ENCODE results near the gene ELF2.
"Not testable (repeated sequence)": the region's sequence is repeated elsewhere in the genome, so short reads cannot be mapped to it uniquely, and the experiment has no call there.

ELF2 gene

GRCh38 chr4:139144911-139145551 lies 32.0 kb downstream of the ELF2 start:
- in situ Hi-C loops (cut with MboI; ENCODE audit: low sequenced_read_pairs) = no loop called here

DNA sequence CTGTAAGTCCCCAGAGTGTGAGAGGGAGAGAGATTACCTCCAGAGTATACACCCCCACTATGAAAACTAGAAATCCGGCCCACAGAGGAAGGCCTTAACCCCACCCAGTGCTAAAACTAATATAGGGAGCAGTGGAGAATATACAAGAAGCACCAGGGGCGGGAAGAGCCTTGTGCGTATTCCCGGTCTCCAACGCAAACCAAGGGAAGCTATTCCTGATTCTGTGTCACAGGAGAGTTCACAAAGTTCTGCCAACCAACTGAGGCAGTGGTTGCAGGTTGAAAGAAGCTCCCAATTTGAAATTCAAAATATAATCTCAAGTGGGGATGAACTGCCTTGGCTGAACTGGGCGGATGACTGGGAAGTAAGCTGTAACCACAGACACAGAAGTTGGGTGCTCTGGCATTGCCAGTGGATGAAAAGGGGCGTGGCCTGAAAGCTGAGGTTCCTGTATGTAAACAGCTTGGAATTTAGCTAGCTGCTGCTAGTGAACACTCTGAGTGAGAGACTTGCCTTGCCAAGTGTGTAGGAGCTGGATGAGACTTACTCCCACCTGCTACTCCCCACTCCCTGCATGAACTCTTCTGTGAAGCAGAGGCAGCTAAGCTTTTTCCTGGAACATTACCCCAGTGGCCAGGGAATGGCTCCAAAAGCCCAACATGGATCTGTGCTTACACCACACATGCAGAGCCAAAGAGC lies 32.7 kb downstream of the ELF2 start:
- in situ Hi-C loops (cut with MboI; ENCODE audit: low sequenced_read_pairs) = no loop called here

DNA sequence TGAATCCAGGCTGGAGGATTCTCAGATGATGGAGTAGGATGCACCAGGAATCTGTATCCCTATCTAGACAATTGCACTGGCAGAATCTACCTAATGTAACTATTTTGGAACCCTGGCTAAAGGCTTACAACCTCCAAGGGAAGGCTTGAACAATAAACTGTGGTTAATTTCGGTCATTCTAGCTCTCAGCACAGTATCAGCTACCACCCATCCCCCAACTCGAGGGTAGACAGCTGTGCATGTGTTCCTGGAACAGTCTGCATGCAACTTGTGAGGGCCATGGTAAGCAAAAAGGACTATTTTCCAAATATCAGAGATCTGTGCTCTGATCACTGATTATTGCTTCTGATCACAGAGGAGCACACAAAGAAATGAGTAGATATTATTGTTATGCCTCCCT lies 34.0 kb downstream of the ELF2 start:
- in situ Hi-C loops (cut with MboI; ENCODE audit: low sequenced_read_pairs) = no loop called here

DNA sequence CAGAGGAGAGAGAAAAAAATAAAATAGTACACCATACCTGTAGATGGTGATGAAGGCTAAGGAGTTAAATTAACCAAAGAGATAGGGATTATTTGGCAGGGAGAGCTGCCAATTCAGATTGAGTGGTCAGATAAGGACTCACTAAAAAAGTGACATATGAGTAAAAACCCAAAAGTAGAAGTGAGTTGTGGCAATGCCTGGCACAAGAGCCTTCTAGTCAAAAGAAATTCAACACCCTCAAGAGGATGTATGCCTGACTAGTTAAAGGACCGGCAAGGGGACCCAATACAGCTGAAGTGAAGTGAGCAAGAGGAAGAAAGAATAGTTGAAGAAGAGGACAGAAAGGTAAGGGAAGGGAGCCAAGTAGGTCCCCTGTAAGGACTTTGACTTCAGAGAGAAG lies 34.9 kb downstream of the ELF2 start:
- in situ Hi-C loops (cut with MboI; ENCODE audit: low sequenced_read_pairs) = no loop called here

GRCh38 chr4:139137763-139138162 lies 39.3 kb downstream of the ELF2 start:
- in situ Hi-C loops (cut with MboI; ENCODE audit: low sequenced_read_pairs) = no loop called here

GRCh38 chr4:139134403-139134802 lies 42.6 kb downstream of the ELF2 start:
- in situ Hi-C loops (cut with MboI; ENCODE audit: low sequenced_read_pairs) = no loop called here

GRCh38 chr4:139131209-139131870 lies 45.7 kb downstream of the ELF2 start:
- in situ Hi-C loops (cut with MboI; ENCODE audit: low sequenced_read_pairs) = no loop called here

GRCh38 chr4:139129206-139129605 lies 47.8 kb downstream of the ELF2 start:
- in situ Hi-C loops (cut with MboI; ENCODE audit: low sequenced_read_pairs) = no loop called here

DNA sequence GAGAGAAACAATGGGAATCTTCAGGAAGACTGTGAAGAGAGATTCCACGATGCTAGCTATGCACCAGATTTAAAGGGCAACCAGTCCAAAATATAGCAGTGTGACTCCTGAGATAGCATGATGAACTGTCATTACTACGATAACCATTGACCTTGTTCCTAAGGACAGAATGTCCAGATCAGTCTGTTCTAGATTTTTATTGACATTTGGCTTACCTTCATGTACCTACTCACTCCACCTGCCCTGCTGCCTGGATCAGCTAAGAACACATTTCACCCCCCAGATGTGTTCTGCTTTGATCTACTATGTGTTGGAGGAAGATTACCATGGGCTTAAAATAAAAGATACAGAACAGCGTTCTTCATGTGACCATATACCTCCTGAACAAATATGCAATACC lies 50.1 kb downstream of the ELF2 start:
- in situ Hi-C loops (cut with MboI; ENCODE audit: low sequenced_read_pairs) = no loop called here

GRCh38 chr4:139123910-139124309 lies 53.1 kb downstream of the ELF2 start:
- in situ Hi-C loops (cut with MboI; ENCODE audit: low sequenced_read_pairs) = no loop called here

- in situ Hi-C loops (cut with MboI; ENCODE audit: low sequenced_read_pairs) = no loop called here
These were observed 58.7 kb downstream of the ELF2 start for GRCh38 chr4:139118365-139118764.

DNA sequence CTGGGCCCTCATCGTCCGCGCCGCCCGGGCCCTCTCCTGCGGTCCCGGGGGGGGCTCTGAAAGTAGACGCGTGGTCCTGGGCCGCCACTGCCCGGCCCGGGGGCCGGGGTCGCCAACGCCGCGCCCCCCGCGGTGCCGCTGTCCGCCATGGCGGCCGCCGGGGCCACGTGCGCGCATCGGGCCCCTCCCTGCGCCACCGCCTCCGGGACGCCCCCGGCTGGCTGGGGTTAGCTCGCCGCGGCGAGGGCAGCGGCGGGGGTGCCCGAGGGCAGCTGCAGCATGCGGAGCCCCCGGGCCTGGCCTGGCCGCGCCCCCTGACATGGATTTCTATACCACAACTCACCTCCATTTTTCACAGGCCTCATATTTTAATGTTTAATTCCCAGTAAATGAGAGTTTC lies 61.8 kb downstream of the ELF2 start:
- in situ Hi-C loops (cut with MboI; ENCODE audit: low sequenced_read_pairs) = no loop called here

DNA sequence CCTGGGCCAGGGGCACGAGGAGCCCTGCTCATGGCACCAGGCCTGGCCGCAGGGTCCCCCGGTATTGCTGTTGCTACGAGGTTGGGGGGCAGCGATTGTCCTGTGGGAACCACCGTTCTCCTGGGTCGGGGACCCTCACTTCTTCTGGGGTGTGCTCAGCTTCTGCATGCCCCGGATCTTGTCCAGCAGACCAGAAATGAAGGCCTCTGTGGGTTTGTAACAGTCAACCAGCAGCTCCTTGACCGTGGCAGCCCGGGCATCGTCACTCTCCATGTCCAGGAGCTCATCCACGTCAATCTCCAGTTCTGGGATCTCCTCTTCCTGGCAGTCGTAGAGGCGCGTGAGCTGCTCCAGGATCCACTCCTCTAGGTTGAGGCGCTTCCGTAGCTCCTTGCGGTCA lies 62.2 kb downstream of the ELF2 start:
- in situ Hi-C loops (cut with MboI; ENCODE audit: low sequenced_read_pairs) = not testable (repeated sequence)

GRCh38 chr4:139112650-139113049 lies 64.4 kb downstream of the ELF2 start:
- in situ Hi-C loops (cut with MboI; ENCODE audit: low sequenced_read_pairs) = no loop called here

- in situ Hi-C loops (cut with MboI; ENCODE audit: low sequenced_read_pairs) = no loop called here
These were observed 68.4 kb downstream of the ELF2 start for GRCh38 chr4:139108567-139109128.

DNA sequence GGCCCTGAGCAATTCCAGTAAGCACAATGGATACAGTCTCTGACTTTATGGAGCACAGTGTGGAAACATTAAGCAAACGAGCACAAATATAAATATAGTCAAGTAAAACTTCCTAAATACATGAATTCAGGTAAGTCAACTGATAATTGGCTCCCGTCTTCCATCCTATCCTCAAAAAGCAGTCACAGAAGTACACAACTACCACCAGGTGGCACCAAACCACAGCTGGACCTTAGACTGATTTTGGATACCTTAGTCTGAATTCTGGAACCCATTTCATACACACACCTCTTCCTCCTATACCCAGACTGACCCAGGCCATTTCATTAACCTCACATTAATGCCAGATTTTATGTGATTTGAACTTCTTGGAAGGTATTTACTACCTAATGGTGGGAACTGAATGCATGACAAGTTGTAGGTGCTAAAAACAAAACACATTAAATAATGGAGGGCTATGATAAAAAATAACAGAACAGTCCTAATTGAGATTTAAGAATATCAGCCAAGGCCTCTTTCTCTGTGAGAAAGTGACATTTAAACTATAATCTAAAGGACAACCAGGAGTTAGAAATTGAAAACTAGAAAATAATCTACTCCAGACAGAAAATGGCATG lies 77.5 kb downstream of the ELF2 start:
- in situ Hi-C loops (cut with MboI; ENCODE audit: low sequenced_read_pairs) = no loop called here

DNA sequence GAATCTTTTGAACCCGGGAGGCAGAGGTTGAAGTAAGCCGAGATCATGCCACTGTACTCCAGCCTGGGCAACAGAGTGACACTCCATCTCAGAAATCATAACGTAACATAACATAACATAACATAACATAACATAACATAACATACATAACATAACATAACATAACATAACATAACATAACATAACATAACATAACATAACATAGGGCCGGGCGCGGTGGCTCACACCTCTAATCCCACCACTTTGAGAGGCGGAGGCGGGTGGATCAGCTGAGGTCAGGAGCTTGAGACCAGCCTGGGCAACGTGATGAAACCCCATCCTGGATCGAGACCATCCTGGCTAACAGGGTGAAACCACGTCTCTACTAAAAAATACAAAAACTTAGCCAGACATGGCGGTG lies 84.7 kb downstream of the ELF2 start:
- in situ Hi-C loops (cut with MboI; ENCODE audit: low sequenced_read_pairs) = no loop called here

DNA sequence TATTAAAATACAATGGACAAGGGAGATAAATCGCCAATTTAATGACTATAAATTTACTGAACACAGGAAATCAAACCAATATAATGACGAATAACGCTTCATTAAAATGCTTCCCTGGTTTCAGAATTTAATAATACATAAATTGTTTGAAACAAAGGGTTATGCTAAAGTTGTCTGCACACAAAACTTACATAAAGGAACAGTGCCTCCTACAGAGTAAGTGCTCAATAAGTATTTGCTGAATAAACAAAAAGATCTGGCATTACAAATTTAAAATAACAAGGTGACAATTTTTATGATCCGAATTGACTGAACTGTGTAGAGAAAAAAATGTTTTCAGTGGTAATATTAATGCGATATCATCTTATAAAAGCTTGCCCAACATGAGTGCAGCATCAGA lies 91.9 kb downstream of the ELF2 start:
- in situ Hi-C loops (cut with MboI; ENCODE audit: low sequenced_read_pairs) = no loop called here

DNA sequence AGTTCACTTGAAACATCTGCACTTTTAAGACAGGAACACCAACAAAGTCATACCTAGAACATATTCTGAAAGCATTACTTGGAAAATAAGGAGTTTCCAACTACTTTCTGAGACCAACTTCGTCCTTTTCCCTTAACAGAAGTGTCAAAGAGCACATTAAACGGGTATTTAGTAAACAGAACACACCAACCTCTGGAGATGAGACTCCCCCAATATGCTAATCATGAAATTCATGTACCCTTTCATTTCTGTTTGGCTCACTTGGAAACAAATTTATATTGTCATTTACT lies 92.3 kb downstream of the ELF2 start:
- in situ Hi-C loops (cut with MboI; ENCODE audit: low sequenced_read_pairs) = no loop called here

GRCh38 chr4:139083956-139084803 lies 92.8 kb downstream of the ELF2 start:
- in situ Hi-C loops (cut with MboI; ENCODE audit: low sequenced_read_pairs) = no loop called here

- in situ Hi-C loops (cut with MboI; ENCODE audit: low sequenced_read_pairs) = no loop called here
These were observed 93.4 kb downstream of the ELF2 start for GRCh38 chr4:139083607-139083955.
